ENCODE results near the gene GIGYF1.

DNA sequence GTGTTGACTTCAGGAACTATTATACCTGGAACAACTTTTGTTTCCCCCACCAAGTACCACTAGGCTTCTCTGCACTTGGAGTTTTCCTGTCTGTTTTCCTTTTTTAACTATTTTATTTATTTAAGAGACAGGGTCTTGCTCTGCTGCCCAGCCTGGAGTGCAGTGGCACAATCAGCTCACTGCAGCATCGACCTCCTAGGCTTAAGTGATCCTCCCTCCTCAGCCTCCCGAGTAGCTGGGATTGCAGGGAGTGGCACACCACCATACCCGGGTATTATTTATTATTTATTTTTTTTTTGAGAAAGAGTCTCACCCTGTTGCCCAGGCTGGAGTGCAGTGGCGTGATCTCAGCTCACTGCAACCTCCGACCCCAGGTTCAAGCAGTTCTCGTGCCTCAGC is 2.1 kb upstream of the GIGYF1 start:
- no peak for TF ChIP-seq SP1 (IDR thresholded peaks at IDR 0.05; ENCODE audit: low read depth, low read length)
- TF ChIP-seq, protein P1, sequence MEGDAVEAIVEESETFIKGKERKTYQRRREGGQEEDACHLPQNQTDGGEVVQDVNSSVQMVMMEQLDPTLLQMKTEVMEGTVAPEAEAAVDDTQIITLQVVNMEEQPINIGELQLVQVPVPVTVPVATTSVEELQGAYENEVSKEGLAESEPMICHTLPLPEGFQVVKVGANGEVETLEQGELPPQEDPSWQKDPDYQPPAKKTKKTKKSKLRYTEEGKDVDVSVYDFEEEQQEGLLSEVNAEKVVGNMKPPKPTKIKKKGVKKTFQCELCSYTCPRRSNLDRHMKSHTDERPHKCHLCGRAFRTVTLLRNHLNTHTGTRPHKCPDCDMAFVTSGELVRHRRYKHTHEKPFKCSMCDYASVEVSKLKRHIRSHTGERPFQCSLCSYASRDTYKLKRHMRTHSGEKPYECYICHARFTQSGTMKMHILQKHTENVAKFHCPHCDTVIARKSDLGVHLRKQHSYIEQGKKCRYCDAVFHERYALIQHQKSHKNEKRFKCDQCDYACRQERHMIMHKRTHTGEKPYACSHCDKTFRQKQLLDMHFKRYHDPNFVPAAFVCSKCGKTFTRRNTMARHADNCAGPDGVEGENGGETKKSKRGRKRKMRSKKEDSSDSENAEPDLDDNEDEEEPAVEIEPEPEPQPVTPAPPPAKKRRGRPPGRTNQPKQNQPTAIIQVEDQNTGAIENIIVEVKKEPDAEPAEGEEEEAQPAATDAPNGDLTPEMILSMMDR (IDR thresholded peaks at IDR 0.05; ENCODE audit: control extremely low read depth in 1 of 3, insufficient read depth in 1 of 3, low read depth in 1 of 3, low read length in 3 of 3), result no peak
- TF ChIP-seq RBBP5 (IDR thresholded peaks at IDR 0.05; ENCODE audit: borderline replicate concordance, low read depth, low read length), result no peak
- no peak for TF ChIP-seq POLR2A (IDR thresholded peaks at IDR 0.05; ENCODE audit: control extremely low read depth in 1 of 2, low read depth in 2 of 2, low read length in 2 of 2)
- no peak for TF ChIP-seq CREB1 (IDR thresholded peaks at IDR 0.05)
- no peak for TF ChIP-seq TCF12 (IDR thresholded peaks at IDR 0.05; ENCODE audit: low read depth, low read length)
- TF ChIP-seq EZH2 (IDR thresholded peaks at IDR 0.05; ENCODE audit: low read depth, low read length, severe bottlenecking), result no peak
- TF ChIP-seq RAD21 (IDR thresholded peaks at IDR 0.05 in 1 of 2, conservative IDR thresholded peaks at IDR 0.05 in 1 of 2; ENCODE audit: low read depth in 2 of 2, low read length in 2 of 2), result no peak
- TF ChIP-seq PHF8 (conservative IDR thresholded peaks at IDR 0.05; ENCODE audit: low read depth, low read length), result no peak
- TF ChIP-seq, protein P2, sequence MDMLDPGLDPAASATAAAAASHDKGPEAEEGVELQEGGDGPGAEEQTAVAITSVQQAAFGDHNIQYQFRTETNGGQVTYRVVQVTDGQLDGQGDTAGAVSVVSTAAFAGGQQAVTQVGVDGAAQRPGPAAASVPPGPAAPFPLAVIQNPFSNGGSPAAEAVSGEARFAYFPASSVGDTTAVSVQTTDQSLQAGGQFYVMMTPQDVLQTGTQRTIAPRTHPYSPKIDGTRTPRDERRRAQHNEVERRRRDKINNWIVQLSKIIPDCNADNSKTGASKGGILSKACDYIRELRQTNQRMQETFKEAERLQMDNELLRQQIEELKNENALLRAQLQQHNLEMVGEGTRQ (IDR thresholded peaks at IDR 0.05; ENCODE audit: low read length), result no peak
- no peak for TF ChIP-seq EGR1 (IDR thresholded peaks at IDR 0.05; ENCODE audit: borderline replicate concordance, low read depth, low read length)
- TF ChIP-seq, protein P3, sequence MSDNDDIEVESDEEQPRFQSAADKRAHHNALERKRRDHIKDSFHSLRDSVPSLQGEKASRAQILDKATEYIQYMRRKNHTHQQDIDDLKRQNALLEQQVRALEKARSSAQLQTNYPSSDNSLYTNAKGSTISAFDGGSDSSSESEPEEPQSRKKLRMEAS (IDR thresholded peaks at IDR 0.05), result no peak
- no peak for TF ChIP-seq SIRT6 (IDR thresholded peaks at IDR 0.05; ENCODE audit: low read length)
- no peak for TF ChIP-seq NRF1 (IDR thresholded peaks at IDR 0.05; ENCODE audit: low read depth, low read length)

Data from H1 (cell line).